Keratinocyte (primary cell): Measurements from ENCODE around the gene HOXB2. TPM values are rescaled to one million over a fixed set of nuclear protein-coding genes. Genes with fewer than 3 reads are reported as not detected.
A peak's percentile ranks its signal among the peaks of the same experiment; 100 is the strongest.

Source experiments
- DNase-seq: peaks from one replicate; pipeline ENCODE4 v3.0.0-alpha.2; 2011; ENCODE audit warnings: low read depth, missing footprints, low spot score
- FAIRE-seq: peaks from 2 replicates; lab custom pipeline; 2011; peaks lifted over from hg19 to GRCh38; lab: Jason Lieb, UNC
- H2AFZ ChIP-seq: 2 replicates; pipeline ENCODE4 v1.6.0; 2012; ENCODE audit warnings: low read length, control low read depth, inconsistent platforms; ENCODE audit not compliant: control insufficient read depth
- H3K27ac ChIP-seq: 2 replicates; pipeline ENCODE4 v1.5.1; 2011; ENCODE audit warnings: low read length; ENCODE audit not compliant: control insufficient read depth, insufficient read depth
- H3K27me3 ChIP-seq: 3 replicates; pipeline ENCODE4 v1.6.0; 2011; ENCODE audit warnings: low read length; ENCODE audit not compliant: control insufficient read depth, insufficient read depth; ENCODE audit errors: extremely low read depth
- H3K36me3 ChIP-seq, 2 experiments: 2 replicates in 1 of 2; 3 replicates in 1 of 2; pipeline ENCODE4 v1.5.1; 2011; ENCODE audit warnings: low read length in 2 of 2, mild to moderate bottlenecking in 1 of 2; ENCODE audit not compliant: control insufficient read depth in 2 of 2, insufficient read depth in 2 of 2; ENCODE audit errors: extremely low read depth in 1 of 2
- H3K4me1 ChIP-seq: 3 replicates; pipeline ENCODE4 v1.5.1; 2011; ENCODE audit warnings: low read length; ENCODE audit not compliant: control insufficient read depth, insufficient read depth; ENCODE audit errors: extremely low read depth
- H3K4me2 ChIP-seq: 3 replicates; pipeline ENCODE4 v1.6.0; 2011; ENCODE audit warnings: low read depth, low read length; ENCODE audit not compliant: control insufficient read depth, insufficient read depth; ENCODE audit errors: extremely low read depth
- H3K4me3 ChIP-seq, 3 experiments: fragments of 200-600 bp in 1 of 3; sonication (generic) in 1 of 3; 2 replicates in 2 of 3; 3 replicates in 1 of 3; pipeline ENCODE4 v1.5.1; 2011 to 2016; ENCODE audit warnings: low read length in 3 of 3, mild to moderate bottlenecking in 3 of 3, control low read depth in 2 of 3, inconsistent platforms in 1 of 3, low read depth in 1 of 3, mixed read lengths in 1 of 3, mixed run types in 1 of 3, moderate library complexity in 1 of 3; ENCODE audit not compliant: control insufficient read depth in 2 of 3, insufficient read depth in 2 of 3; ENCODE audit errors: extremely low read depth in 1 of 3
- H3K79me2 ChIP-seq: 2 replicates; pipeline ENCODE4 v1.6.0; 2012; ENCODE audit warnings: low read length; ENCODE audit not compliant: control insufficient read depth, insufficient read depth
- H3K9ac ChIP-seq: 3 replicates; pipeline ENCODE4 v1.6.0; 2011; ENCODE audit warnings: low read length; ENCODE audit not compliant: control insufficient read depth, insufficient read depth; ENCODE audit errors: extremely low read depth
- H3K9me1 ChIP-seq: 3 replicates; pipeline ENCODE4 v1.6.0; 2011; ENCODE audit warnings: low read length; ENCODE audit not compliant: control insufficient read depth, insufficient read depth; ENCODE audit errors: extremely low read depth
- H3K9me3 ChIP-seq: 2 replicates; pipeline ENCODE4 v1.5.1; 2012; ENCODE audit warnings: low read depth, low read length; ENCODE audit not compliant: control insufficient read depth
- H4K20me1 ChIP-seq: 3 replicates; pipeline ENCODE4 v1.6.0; 2011; ENCODE audit warnings: low read length; ENCODE audit not compliant: control insufficient read depth, insufficient read depth; ENCODE audit errors: extremely low read depth
- CTCF ChIP-seq, 3 experiments: IDR thresholded peaks in 1 of 3; conservative IDR thresholded peaks in 1 of 3; optimal IDR thresholded peaks in 1 of 3; 2 replicates in 2 of 3; 3 replicates in 1 of 3; pipeline versions ENCODE3 to v1.5.1; 2011; ENCODE audit warnings: low read length in 3 of 3, mild to moderate bottlenecking in 3 of 3, moderate library complexity in 2 of 3, control low read depth in 1 of 3, inconsistent platforms in 1 of 3; ENCODE audit not compliant: insufficient read depth in 2 of 3; ENCODE audit errors: extremely low read depth in 1 of 3
- EZH2 ChIP-seq: IDR thresholded peaks from one replicate; pipeline ENCODE4 v1.6.1; 2012; ENCODE audit warnings: inconsistent platforms, mild to moderate bottlenecking, low read length, moderate library complexity
- dilution Hi-C: fragments of 300-500 bp; cut with MboI; formaldehyde crosslinking; loops from one replicate; pipeline ENCODE4 v1.7.0; 2020; ENCODE audit warnings: low sequenced_read_pairs; ENCODE audit not compliant: extremely low pct_ligation_motif_present
- polyA plus RNA-seq, 5 experiments: library from polyadenylated mRNA; depleted of rRNA in 3 of 5; stranded (reverse) in 3 of 5; stranded (forward) in 1 of 5; unstranded in 1 of 5; fragments of >200 nt; gene quantifications; 1 replicate in 1 of 5; 2 replicates in 3 of 5; 3 replicates in 1 of 5; pipeline versions ENCODE4 v1.2.1 to v1.2.3, GENCODE V29; 2011 to 2012; ENCODE audit warnings: missing spikeins in 2 of 5, low read depth in 1 of 5, low replicate concordance in 1 of 5

Gene HOXB2
- polyA plus RNA-seq, 1 donor (not counting 4 experiments of a cell fraction or from before 2014, with no cell fraction given) = 3.8 TPM

- FAIRE-seq (no peak), DNase-seq (no peak)
- peaks cover 0 to 3% of the 10 kb centered on the region in 2 experiments for H3K36me3 ChIP-seq
- H3K4me2 ChIP-seq = peak overlapping the region; percentile 7
- TF ChIP-seq CTCF (optimal IDR thresholded peaks at IDR 0.05 in 1 of 3, IDR thresholded peaks at IDR 0.05 in 1 of 3, conservative IDR thresholded peaks at IDR 0.05 in 1 of 3; ENCODE audit: extremely low read depth in 1 of 3, insufficient read depth in 2 of 3, low read length in 3 of 3) (no peak), EZH2 (peak; percentile 52)
- H3K79me2 ChIP-seq = no peaks in the 10 kb centered on the region
- H3K4me3 ChIP-seq = no peak overlapping the region
- no peak overlapping the region for H3K27ac ChIP-seq
- no peaks in the 10 kb centered on the region for H3K9me3 ChIP-seq
- H3K9me1 ChIP-seq = no peaks in the 10 kb centered on the region
- peaks cover 51% of the 10 kb centered on the region for H3K27me3 ChIP-seq
- H3K9ac ChIP-seq = no peak overlapping the region
- no peaks in the 10 kb centered on the region for H3K4me1 ChIP-seq
- dilution Hi-C loops = no loop called here
- H4K20me1 ChIP-seq = no peaks in the 10 kb centered on the region
- H2AFZ ChIP-seq = no peak overlapping the region
These were observed 18.5 kb upstream of the HOXB2 start for GRCh38 chr17:48563385-48563838.

GRCh38 chr17:48562934-48563333 lies 18.0 kb upstream of the HOXB2 start:
- H3K9ac ChIP-seq = no peak overlapping the region
- DNase-seq (no peak), FAIRE-seq (no peak)
- no peaks in the 10 kb centered on the region for H3K9me3 ChIP-seq
- dilution Hi-C loops = no loop called here
- no peaks in the 10 kb centered on the region for H4K20me1 ChIP-seq
- H3K27me3 ChIP-seq = peaks cover 50% of the 10 kb centered on the region
- H3K4me3 ChIP-seq = no peak overlapping the region
- H2AFZ ChIP-seq = no peak overlapping the region
- no peaks in the 10 kb centered on the region for H3K79me2 ChIP-seq
- H3K36me3 ChIP-seq = peaks cover 0 to 3% of the 10 kb centered on the region in 2 experiments
- no peak for TF ChIP-seq CTCF (optimal IDR thresholded peaks at IDR 0.05 in 1 of 3, IDR thresholded peaks at IDR 0.05 in 1 of 3, conservative IDR thresholded peaks at IDR 0.05 in 1 of 3; ENCODE audit: extremely low read depth in 1 of 3, insufficient read depth in 2 of 3, low read length in 3 of 3)
- no peak for TF ChIP-seq EZH2
- H3K9me1 ChIP-seq = no peaks in the 10 kb centered on the region
- H3K4me2 ChIP-seq = no peak overlapping the region
- no peak overlapping the region for H3K27ac ChIP-seq
- H3K4me1 ChIP-seq = no peaks in the 10 kb centered on the region
